Renal cortex interstitium (tissue), 11 donors: Measurements from ENCODE around the gene PIK3C3. TPM values are rescaled to one million over a fixed set of nuclear protein-coding genes. Genes with fewer than 3 reads are reported as not detected.
"Not testable (repeated sequence)": the region's sequence is repeated elsewhere in the genome, so short reads cannot be mapped to it uniquely, and the experiment has no call there.

Experiments used
- DNase-seq, 11 donors: peaks; one replicate each; pipeline ENCODE4 v3.0.0-alpha.2; 2013; ENCODE audit warnings: low read depth in 9 of 11, low spot score in 4 of 11; ENCODE audit errors: extremely low read depth in 1 of 11
- polyA plus RNA-seq, 3 donors: library from polyadenylated mRNA; unstranded; fragments of 120-200 nt; gene quantifications; one replicate each; pipeline ENCODE4 v1.2.1, GENCODE V29; 2013; ENCODE audit not compliant: insufficient read length in 3 of 3

Gene PIK3C3
- polyA plus RNA-seq, 3 donors = 65.2 to 83.2 (median 81.6) TPM

DNA sequence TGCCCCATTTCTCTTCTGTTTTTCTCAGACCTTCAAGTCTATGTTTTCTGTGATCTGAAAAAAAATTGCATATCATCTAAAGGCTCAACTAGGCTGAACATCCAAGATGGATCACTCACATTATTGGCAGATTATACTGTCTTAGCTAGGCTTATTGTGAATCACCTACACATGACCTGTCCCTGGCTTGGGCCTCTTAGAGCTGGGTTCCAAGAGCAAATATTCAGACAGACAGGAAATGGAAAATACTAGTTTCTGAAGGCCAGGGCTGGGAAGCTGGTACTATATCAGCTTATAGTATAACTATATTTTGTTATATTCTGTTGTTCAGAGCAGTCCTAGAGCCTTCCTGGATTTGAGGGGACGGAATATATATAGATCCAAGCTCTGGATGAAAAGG is 90.3 kb downstream of the PIK3C3 start:
- DNase-seq = no peak

GRCh38 chr18:42047721-42048120 is 92.7 kb downstream of the PIK3C3 start:
- DNase-seq = no peak

- DNase-seq = no peak
Measured at GRCh38 chr18:42048158-42048557, 93.1 kb downstream of the PIK3C3 start.

GRCh38 chr18:42049536-42049935 is 94.5 kb downstream of the PIK3C3 start:
- not testable (repeated sequence) for DNase-seq

DNA sequence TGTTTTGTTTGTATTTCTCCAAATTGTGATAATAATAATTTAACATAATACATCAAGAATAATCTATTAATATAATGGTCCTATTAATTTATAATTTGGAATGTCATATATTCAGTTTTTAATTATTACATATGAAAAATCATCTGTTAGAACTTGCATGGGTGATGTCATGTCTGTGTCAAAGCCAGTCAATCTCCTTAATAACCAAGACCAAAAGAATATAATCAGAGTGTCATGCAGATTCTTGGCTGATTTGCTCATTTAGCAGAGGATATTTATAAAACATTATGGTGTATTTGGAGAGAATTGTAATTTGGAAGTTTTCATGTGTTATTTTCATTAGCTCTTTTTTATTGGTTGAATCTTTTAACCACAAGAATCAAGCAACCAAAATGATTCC is 96.4 kb downstream of the PIK3C3 start:
- DNase-seq = no peak

GRCh38 chr18:42052122-42052708 is 97.2 kb downstream of the PIK3C3 start:
- peak in 1 of 11 donors; percentile 19 for DNase-seq

DNA sequence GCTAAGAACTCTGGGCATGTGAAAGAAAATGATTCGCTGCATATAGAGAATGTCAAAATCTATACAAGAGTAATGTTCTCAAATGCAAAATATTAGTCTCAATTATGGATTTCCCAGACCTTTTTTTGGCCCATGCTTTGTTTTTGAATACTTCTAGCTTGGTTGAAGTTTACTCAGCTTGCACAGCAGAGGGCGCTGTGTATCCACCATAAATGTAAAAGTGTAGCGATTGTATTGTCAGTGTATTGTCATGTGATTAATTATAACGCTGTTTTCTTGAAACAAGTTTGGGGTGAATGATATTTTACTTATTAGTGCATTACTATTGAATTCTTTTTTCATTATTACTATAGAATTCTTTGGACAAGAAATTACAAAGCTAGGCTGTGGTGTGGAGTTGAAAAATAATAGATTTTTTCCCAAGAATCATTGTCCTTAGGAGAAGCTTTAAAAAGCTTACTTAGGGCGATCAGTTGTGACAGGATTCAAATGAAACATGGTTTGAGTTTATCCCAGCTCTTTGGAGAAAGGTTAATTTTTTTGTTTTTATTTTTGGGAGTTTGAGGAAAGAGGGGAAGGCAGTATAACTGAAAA is 98.3 kb downstream of the PIK3C3 start:
- peak in 7 of 11 donors; percentile 21 to 53 (median 38) for DNase-seq

DNA sequence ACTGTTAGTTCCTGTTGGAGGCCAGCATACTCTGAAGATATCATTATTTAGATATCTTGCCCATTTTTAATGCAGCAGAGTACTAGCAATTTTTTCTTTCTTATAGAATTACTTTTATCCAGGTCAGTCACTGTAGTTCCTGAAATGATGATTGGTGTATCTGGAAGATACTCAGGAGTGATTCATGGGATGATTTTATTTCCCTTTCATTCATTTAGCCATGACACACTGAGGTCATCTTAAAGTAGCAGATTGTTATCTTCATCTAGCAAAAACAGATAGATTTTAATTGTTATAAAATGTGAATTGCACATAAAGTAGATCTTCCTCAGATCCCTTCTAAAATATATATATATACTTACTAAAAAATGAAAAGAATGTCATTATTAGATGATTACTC is 109.1 kb downstream of the PIK3C3 start:
- no peak for DNase-seq

DNA sequence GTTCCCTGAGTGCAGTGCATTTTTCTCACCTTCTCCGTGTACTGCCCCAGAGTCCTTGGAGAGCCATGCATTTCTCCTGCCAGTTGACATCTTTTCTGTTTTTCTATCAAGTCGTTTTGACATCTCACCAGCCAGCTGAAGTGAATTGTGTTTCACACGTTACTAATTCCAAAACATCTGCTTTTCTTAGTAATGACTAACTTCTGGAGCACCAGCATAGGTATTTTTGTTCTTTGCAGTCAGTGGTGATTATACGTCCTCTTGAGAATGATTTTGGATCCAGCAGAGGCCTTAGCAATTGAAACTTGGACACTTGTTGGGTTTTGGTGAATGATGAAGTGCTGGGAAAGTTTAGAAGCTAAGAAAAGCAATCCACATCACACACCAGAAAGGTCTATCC is 112.5 kb downstream of the PIK3C3 start:
- no peak for DNase-seq

GRCh38 chr18:42068030-42068429 is 113.0 kb downstream of the PIK3C3 start:
- DNase-seq = no peak

GRCh38 chr18:42069036-42069435 is 114.0 kb downstream of the PIK3C3 start:
- DNase-seq = no peak

- no peak for DNase-seq
Measured at GRCh38 chr18:42072407-42072806, 117.4 kb downstream of the PIK3C3 start.

DNA sequence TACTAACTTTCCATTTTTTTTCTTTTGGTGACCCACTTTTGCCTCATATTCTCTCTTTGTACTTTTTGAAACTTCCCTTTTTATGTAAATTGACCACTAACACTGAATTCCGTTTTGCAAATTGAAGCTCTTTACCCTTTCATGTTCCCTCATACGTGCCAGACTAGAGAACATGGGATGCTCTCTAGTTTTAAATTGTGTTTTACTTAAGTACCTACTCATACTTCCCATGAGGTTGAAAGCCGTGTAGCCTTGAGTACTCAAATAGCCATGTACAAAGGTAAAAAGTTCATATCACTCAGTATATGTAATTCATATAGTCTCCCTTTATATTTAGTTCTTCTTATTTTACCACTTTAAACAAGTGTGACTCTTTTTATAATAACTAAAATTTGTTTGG is 119.7 kb downstream of the PIK3C3 start:
- no peak for DNase-seq

GRCh38 chr18:42078711-42079110 is 123.7 kb downstream of the PIK3C3 start:
- DNase-seq = no peak

- no peak for DNase-seq
Measured at GRCh38 chr18:42080340-42080739, 125.3 kb downstream of the PIK3C3 start.

- DNase-seq = peak in 1 of 11 donors; percentile 4
Measured at GRCh38 chr18:42082415-42083234, 127.6 kb downstream of the PIK3C3 start.

GRCh38 chr18:42086288-42086687 is 131.3 kb downstream of the PIK3C3 start:
- no peak for DNase-seq

GRCh38 chr18:42087235-42087634 is 132.2 kb downstream of the PIK3C3 start:
- no peak for DNase-seq

DNA sequence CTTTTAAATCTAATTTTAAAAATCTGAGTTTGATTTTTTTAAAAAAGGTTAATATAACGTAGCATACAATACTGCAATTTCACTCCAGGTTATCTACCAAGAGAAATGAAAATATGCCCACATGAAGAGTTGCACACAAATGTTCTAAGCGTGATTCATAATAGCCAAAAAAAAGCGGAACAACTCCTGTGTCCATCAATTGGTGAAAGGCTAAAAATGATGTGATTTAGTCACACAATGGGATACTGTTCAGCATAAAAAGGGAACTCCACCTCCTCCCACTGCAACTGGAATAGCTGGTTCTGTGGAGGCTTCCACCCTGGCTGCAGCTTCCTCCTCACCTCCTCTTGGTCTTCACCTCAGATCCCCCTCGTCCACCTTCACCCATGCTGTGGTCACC is 132.8 kb downstream of the PIK3C3 start:
- no peak for DNase-seq

GRCh38 chr18:42092848-42093247 is 137.8 kb downstream of the PIK3C3 start:
- DNase-seq = no peak
